Urinary bladder (tissue), 4 donors: ENCODE data around the gene IL17RD. TPM values are rescaled to one million over a fixed set of nuclear protein-coding genes. Genes with fewer than 3 reads are reported as not detected.

Experiments
- DNase-seq: peaks from one replicate; pipeline ENCODE4 v3.0.0-alpha.2; 2015; ENCODE audit errors: extremely low spot score
- H3K27ac ChIP-seq: one replicate; pipeline ENCODE4 v1.5.1; 2013; ENCODE audit warnings: low read depth, mild to moderate bottlenecking, moderate library complexity
- H3K36me3 ChIP-seq: one replicate; pipeline ENCODE4 v1.6.1; 2013; ENCODE audit warnings: mild to moderate bottlenecking, moderate library complexity; ENCODE audit not compliant: insufficient read depth
- H3K4me1 ChIP-seq: one replicate; pipeline ENCODE4 v1.6.1; 2013; ENCODE audit warnings: mild to moderate bottlenecking, moderate library complexity; ENCODE audit not compliant: insufficient read depth
- H3K4me3 ChIP-seq: one replicate; pipeline ENCODE4 v1.5.1; 2013; ENCODE audit warnings: low read depth, low read length
- WGBS: extraction: QIAGEN DNeasy Blood & Tissue Kit; methylation state at CpG from one replicate; pipeline ENCODE4 v1.1.7; 2013; 5-methylcytosine and 5-hydroxymethylcytosine counted together
- polyA plus RNA-seq: library from polyadenylated mRNA; stranded (reverse); fragments of 200-250 nt; gene quantifications from one replicate; pipeline ENCODE4 v1.2.3, GENCODE V29; 2013
- total RNA-seq: library from RNA; depleted of rRNA; stranded (reverse); fragments of >200 nt; gene quantifications from one replicate; pipeline ENCODE4 v1.2.3, GENCODE V29; 2014
- donor health status: healthy with polysubstance abuse.
- donor health status: healthy.

IL17RD gene
- total and polyA plus RNA-seq, 2 donors: 6.3 to 33.4 TPM

- Histone ChIP-seq H3K4me1 (no peaks in the 10 kb centered on the region), H3K4me3 (no peak overlapping the region), H3K27ac (no peak overlapping the region), H3K36me3 (no peaks in the 10 kb centered on the region)
- no peak for DNase-seq
- WGBS: 50% methylated on average over 19 of the region's 19 CpGs
These were observed 12.7 kb downstream of the IL17RD start for GRCh38 chr3:57152151-57153143.

- no peak overlapping the region for H3K4me3 ChIP-seq
These were observed 13.4 kb downstream of the IL17RD start for GRCh38 chr3:57151749-57152148.

GRCh38 chr3:57151021-57151449 lies 14.1 kb downstream of the IL17RD start:
- WGBS: 34% methylated on average over 2 of the region's 2 CpGs
- no peak overlapping the region for H3K27ac ChIP-seq

More at GRCh38 chr3:57151749-57152148, 13.4 kb downstream of the IL17RD start:
- Histone ChIP-seq H3K36me3 (no peaks in the 10 kb centered on the region), H3K27ac (no peak overlapping the region), H3K4me1 (no peaks in the 10 kb centered on the region)
- DNase-seq: no peak
- WGBS: 63% methylated on average over 3 of the region's 3 CpGs

DNA sequence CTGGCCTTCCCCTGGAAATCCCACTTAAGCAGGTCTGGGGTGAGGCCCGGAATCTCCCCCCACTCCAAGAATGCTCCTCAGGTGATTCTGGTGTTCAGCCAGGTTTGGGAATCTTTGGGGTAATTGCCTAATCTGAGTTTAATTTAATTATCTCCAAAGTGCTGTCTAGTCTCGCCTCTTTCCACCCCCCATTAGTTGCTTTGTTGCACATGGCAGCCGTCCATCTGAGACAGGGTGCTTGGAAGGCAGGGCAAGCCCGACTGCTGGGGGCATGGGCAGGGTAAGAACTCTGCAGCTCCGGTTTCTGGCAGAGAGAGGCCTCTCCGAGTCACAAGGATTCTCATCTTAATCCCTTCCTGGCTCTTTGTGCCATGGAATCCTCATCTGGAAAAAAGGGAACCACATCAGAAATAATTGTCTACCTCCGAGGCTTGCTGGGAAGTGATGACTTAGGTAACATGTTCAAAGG lies 15.0 kb downstream of the IL17RD start:
- DNase-seq: no peak
- Histone ChIP-seq H3K4me1 (no peaks in the 10 kb centered on the region), H3K27ac (no peak overlapping the region), H3K36me3 (no peaks in the 10 kb centered on the region), H3K4me3 (no peak overlapping the region)
- 32% methylated on average over 7 of the region's 7 CpGs for WGBS

More at GRCh38 chr3:57151021-57151449, 14.1 kb downstream of the IL17RD start:
- H3K4me1 ChIP-seq: no peaks in the 10 kb centered on the region
- no peak overlapping the region for H3K4me3 ChIP-seq
- no peaks in the 10 kb centered on the region for H3K36me3 ChIP-seq
- no peak for DNase-seq

DNA sequence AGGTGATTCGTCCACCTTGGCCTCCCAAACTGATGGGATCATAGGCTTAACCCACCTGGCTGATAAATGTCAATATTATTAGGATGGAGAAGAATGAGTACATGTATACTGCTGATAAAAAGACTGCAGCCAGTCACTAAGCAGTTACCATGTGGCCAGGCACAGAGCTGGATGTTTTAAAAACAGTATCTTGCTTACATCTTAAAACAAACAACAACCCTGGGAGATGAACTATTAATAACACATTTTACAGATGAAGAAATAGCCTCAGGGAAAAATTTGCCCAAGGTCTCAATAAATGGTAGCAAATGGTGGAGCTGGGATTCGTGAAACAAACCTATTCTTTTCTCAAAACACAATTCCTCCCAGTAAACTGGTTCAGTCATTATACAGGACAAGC lies 18.1 kb downstream of the IL17RD start:
- H3K27ac ChIP-seq: no peak overlapping the region
- no peaks in the 10 kb centered on the region for H3K36me3 ChIP-seq
- no peak overlapping the region for H3K4me3 ChIP-seq
- WGBS: 85% methylated on average over 2 of the region's 2 CpGs
- DNase-seq: no peak
- H3K4me1 ChIP-seq: no peaks in the 10 kb centered on the region

DNA sequence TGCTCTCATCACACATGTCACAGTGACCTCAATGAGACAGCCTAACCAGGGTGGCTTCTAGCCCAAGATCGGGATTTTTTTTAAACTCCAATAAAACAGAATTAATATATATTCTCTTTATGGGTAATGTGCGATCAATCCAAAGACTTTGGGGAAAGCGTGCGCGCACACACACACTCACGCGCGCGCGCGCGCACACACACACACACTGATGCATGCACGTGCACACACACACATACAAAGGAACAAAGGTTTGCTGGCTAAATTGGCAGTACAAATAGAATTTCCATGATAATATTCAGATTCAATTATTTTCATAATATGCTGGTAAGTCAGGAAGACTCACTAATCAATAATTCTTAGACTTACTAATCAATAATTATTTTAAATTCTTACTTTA lies 19.3 kb downstream of the IL17RD start:
- H3K4me3 ChIP-seq: no peak overlapping the region
- WGBS: 90% methylated on average over 13 of the region's 13 CpGs
- DNase-seq: no peak
- H3K27ac ChIP-seq: no peak overlapping the region
- H3K36me3 ChIP-seq: no peaks in the 10 kb centered on the region
- no peaks in the 10 kb centered on the region for H3K4me1 ChIP-seq

DNA sequence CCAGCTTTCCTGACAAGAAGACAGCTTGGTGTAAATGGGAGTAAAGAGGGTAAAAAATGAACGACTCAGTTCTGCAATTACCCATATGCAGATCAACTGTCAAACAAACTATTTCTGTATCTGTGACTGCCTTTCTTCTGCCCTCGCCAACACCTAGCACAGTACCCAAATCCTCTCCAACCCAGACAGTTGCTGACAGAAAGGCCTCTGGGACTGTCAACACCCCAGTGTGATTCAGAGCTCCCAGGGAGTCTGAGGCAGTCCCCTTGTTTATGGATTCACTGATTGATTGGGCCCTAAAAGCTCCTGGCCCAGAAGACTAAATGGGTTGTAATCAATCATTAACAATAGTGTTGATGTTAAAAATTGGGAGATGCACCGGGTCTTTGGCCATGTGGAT lies 20.2 kb downstream of the IL17RD start:
- Histone ChIP-seq H3K4me1 (no peaks in the 10 kb centered on the region), H3K36me3 (no peaks in the 10 kb centered on the region), H3K4me3 (no peak overlapping the region), H3K27ac (no peak overlapping the region)
- DNase-seq: no peak
- 72% methylated on average over 3 of the region's 3 CpGs for WGBS

DNA sequence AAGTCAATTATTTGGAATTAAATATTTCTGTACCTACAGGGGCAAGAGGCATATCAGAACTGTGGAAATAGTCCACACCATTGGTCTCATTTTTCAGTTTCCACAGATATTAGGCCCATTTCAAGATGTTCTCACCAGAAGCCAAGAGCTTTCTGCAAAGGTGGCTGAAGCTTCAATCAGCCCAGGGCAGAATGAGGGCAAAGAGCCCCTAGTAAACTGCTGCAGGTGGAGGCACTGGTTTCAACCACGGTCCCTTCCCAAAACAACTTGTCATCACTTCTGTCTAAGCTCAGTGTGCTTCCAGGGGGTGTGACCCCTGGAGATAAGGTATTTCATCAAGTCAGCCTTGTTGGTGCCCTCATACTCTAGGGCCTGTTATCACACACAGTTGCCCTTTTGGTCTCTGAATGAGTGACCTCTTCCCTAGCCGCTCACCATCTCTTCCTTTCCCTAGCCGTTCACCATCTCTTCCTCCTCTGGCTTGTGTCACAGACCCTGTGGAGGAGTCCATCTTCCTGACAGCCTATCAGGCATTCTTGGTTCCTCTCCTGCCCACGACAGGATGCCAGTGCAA lies 21.2 kb downstream of the IL17RD start:
- Histone ChIP-seq H3K36me3 (no peaks in the 10 kb centered on the region), H3K4me1 (no peaks in the 10 kb centered on the region), H3K27ac (no peak overlapping the region), H3K4me3 (no peak overlapping the region)
- 77% methylated on average over 4 of the region's 4 CpGs for WGBS
- no peak for DNase-seq

DNA sequence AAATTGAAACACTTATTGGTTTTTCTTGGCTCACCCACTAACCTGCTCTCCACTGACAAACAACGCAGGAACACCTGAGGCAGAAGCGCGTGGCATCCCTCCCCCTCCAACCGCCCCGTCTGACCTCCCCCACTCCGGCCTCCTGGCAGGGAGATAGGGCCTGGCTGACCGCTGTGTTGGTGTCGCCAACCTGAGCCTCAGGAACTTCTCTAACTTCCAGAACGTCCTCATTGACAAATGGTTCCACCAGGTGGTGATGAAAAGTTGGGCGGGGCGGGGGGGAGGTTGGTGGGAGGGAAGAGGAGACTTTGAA lies 22.8 kb downstream of the IL17RD start:
- no peaks in the 10 kb centered on the region for H3K36me3 ChIP-seq
- no peak overlapping the region for H3K27ac ChIP-seq
- DNase-seq: no peak
- H3K4me3 ChIP-seq: no peak overlapping the region
- 44% methylated on average over 11 of the region's 11 CpGs for WGBS
- no peaks in the 10 kb centered on the region for H3K4me1 ChIP-seq

DNA sequence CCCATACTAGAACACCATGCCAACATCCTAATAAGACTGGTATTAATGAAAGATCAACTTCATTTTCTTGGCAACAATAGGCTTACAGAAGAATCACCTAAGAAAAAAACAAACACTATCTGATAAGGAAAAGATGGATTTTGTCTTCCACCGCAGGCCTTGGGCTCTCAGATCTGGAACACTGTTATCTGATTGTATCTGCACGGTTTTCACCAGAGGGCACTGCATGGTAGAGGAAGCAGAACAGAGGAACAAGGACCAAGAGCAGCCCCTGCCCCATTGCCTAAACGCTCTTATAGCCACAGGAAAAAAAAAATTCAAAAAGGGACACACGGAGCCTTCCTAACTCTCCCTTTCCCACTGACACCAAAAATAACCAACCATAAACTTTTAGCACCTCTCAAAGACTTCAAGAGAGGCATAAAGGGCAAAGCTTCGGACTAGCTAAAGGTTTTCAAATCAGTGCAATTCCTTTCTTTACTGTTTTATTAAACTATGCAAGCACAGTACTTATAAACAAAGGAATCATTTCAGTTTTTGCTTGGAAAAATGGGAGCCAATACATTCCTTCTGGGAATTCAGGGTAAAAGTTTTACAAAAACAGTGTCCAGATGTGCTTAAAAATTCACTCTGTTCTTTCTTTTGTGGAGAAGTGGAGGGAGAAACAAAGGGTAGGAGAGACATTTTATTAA lies 23.3 kb downstream of the IL17RD start:
- 25% methylated on average over 5 of the region's 5 CpGs for WGBS
- DNase-seq: no peak
- Histone ChIP-seq H3K27ac (no peak overlapping the region), H3K4me1 (no peaks in the 10 kb centered on the region), H3K36me3 (no peaks in the 10 kb centered on the region), H3K4me3 (no peak overlapping the region)

- H3K27ac ChIP-seq: no peak overlapping the region
- 95% methylated on average over 5 of the region's 5 CpGs for WGBS
- no peak overlapping the region for H3K4me3 ChIP-seq
- no peak for DNase-seq
- H3K4me1 ChIP-seq: no peaks in the 10 kb centered on the region
- H3K36me3 ChIP-seq: no peaks in the 10 kb centered on the region
These were observed 24.3 kb downstream of the IL17RD start for GRCh38 chr3:57140894-57141293.

- no peaks in the 10 kb centered on the region for H3K36me3 ChIP-seq
- H3K27ac ChIP-seq: no peak overlapping the region
- WGBS: 77% methylated on average over 5 of the region's 5 CpGs
- no peaks in the 10 kb centered on the region for H3K4me1 ChIP-seq
- DNase-seq: no peak
- no peak overlapping the region for H3K4me3 ChIP-seq
These were observed 29.0 kb downstream of the IL17RD start for GRCh38 chr3:57135964-57136719.

DNA sequence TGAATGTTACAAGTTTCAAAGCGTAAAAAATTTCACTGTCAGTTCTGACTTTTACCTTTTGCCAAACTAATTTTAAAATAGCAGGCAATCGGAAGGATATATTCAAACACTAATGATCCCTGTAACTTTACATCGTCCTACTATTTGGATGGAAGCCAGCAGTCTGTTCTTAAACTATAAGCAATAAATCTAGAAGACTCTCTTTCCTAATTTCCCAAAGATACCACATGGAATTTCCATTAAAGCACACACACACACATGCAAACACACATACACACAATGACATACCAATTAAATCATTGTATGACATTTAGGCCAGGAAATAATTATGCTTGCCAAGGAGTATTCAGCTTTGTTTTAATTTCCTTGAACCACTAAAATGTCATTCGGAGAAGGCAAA lies 32.0 kb downstream of the IL17RD start:
- no peak overlapping the region for H3K4me3 ChIP-seq
- DNase-seq: no peak
- H3K27ac ChIP-seq: no peak overlapping the region
- 58% methylated on average over 4 of the region's 4 CpGs for WGBS
- no peaks in the 10 kb centered on the region for H3K4me1 ChIP-seq
- no peaks in the 10 kb centered on the region for H3K36me3 ChIP-seq
